ENCODE measurements around the gene CXCL10. TPM values are rescaled to one million over a fixed set of nuclear protein-coding genes. Genes with fewer than 3 reads are reported as not detected.

The CXCL10 gene
- total and polyA plus RNA-seq, 2 of the 4 experiments (the other 2 are of a cell fraction): 0.15 to 0.18 TPM

- intact Hi-C loops (cut with micrococcal nuclease) (loop anchor here (10.0 kb wide), 1 partner anchor 147 kb away; no protein-coding TSS in a partner anchor), dilution Hi-C loops (cut with HindIII; ENCODE audit: low sequenced_read_pairs, unreplicated experiment) (no loop called here), in situ Hi-C loops (cut with MboI; ENCODE audit: low sequenced_read_pairs) (no loop called here)
- Histone ChIP-seq H4K8ac (ENCODE audit: low read depth in 2 of 2, low read length in 2 of 2) (no peak overlapping the region), H3K23ac (ENCODE audit: low read depth, low read length) (no peak overlapping the region), H4K20me1 (ENCODE audit: insufficient read depth, low read length) (no peaks in the 10 kb centered on the region), H2AK5ac (ENCODE audit: low read depth, low read length) (no peak overlapping the region), H3K9me1 (ENCODE audit: insufficient read depth, low read length) (no peaks in the 10 kb centered on the region), H3K9me3 (ENCODE audit: control insufficient read depth, insufficient read depth, low read length) (no peaks in the 10 kb centered on the region), H3K14ac (replicated peaks; ENCODE audit: low read depth, low read length) (no peak overlapping the region), H2BK15ac (ENCODE audit: low read depth, low read length) (no peak overlapping the region), H2BK5ac (ENCODE audit: low read depth, low read length, poor library complexity, severe bottlenecking) (no peak overlapping the region), H3K56ac (ENCODE audit: extremely low read depth, insufficient read depth, low read length) (no peak overlapping the region), H3K4me2 (ENCODE audit: low read depth, low read length) (no peak overlapping the region), H4K91ac (ENCODE audit: insufficient read depth, low read depth, low read length) (no peak overlapping the region), H3K4ac (ENCODE audit: low read depth, low read length) (no peak overlapping the region), H2BK120ac (ENCODE audit: low read depth, low read length) (no peak overlapping the region), H3K9ac (ENCODE audit: low read depth, low read length) (no peak overlapping the region), H3K27ac (ENCODE audit: insufficient read depth, low read length) (no peak overlapping the region), H3K4me1 (ENCODE audit: control insufficient read depth, insufficient read depth, low read length) (no peaks in the 10 kb centered on the region; the same call in 1 of the 2 replicates), H2AFZ (replicated peaks; ENCODE audit: low read length, poor library complexity) (no peak overlapping the region), H2AK9ac (replicated peaks; ENCODE audit: low read depth, low read length, poor library complexity) (no peak overlapping the region), H3K79me1 (ENCODE audit: low read depth in 1 of 2, low read length in 2 of 2) (no peaks in the 10 kb centered on the region), H3K27me3 (ENCODE audit: control insufficient read depth, insufficient read depth, low read length) (no peaks in the 10 kb centered on the region; the same call in 1 of the 2 replicates), H4K5ac (ENCODE audit: low read depth, low read length) (no peak overlapping the region), H3K36me3 (ENCODE audit: control insufficient read depth, insufficient read depth, low read length) (no peaks in the 10 kb centered on the region), H2BK20ac (ENCODE audit: low read depth, low read length) (no peak overlapping the region), H3K4me3 (ENCODE audit: insufficient read depth, low read depth, low read length) (no peak overlapping the region), H3K18ac (ENCODE audit: low read depth, low read length) (no peak overlapping the region)
- CTCF ChIA-PET: interaction anchor here (1.0 to 1.4 kb wide), 3 partner anchors 8 to 69 kb away, joined by 4 to 6 read pairs (median 4); no protein-coding TSS in a partner anchor
- no CpG with 5 or more reads among the region's 1 CpG for WGBS, 2 experiments (ENCODE audit: extremely low coverage in 2 of 2, insufficient read length in 1 of 2)
- TF ChIP-seq MAZ (IDR thresholded peaks at IDR 0.05; ENCODE audit: borderline replicate concordance, low read depth, low read length): no peak
- no peak for TF ChIP-seq CEBPB (IDR thresholded peaks at IDR 0.05; ENCODE audit: low read depth, low read length)
- TF ChIP-seq CTCF (conservative IDR thresholded peaks at IDR 0.05; ENCODE audit: low read depth, low read length): no peak
- TF ChIP-seq CHD1 (IDR thresholded peaks at IDR 0.05; ENCODE audit: low read depth, low read length): no peak
- TF ChIP-seq RFX5 (IDR thresholded peaks at IDR 0.05; ENCODE audit: low read depth, low read length): no peak
- TF ChIP-seq USF2 (IDR thresholded peaks at IDR 0.05; ENCODE audit: low read depth, low read length): no peak
- no peak for TF ChIP-seq POLR2A (IDR thresholded peaks at IDR 0.05; ENCODE audit: low read depth, low read length)
- no peak for TF ChIP-seq MXI1 (IDR thresholded peaks at IDR 0.05; ENCODE audit: borderline replicate concordance, low read depth, low read length)
- no peak for TF ChIP-seq RCOR1 (IDR thresholded peaks at IDR 0.05; ENCODE audit: insufficient replicate concordance, low read length)
- no peak for TF ChIP-seq ELK1 (IDR thresholded peaks at IDR 0.05; ENCODE audit: borderline replicate concordance, low read depth, low read length)
- no peak for TF ChIP-seq FOS (IDR thresholded peaks at IDR 0.05; ENCODE audit: low read depth, low read length)
- no peak for TF ChIP-seq BHLHE40 (IDR thresholded peaks at IDR 0.05; ENCODE audit: low read depth, low read length)
- TF ChIP-seq NFE2L2 (IDR thresholded peaks at IDR 0.05; ENCODE audit: low read depth, low read length): no peak
- no peak for TF ChIP-seq RAD21 (IDR thresholded peaks at IDR 0.05; ENCODE audit: low read length)
- TF ChIP-seq MAFK (IDR thresholded peaks at IDR 0.05; ENCODE audit: low read depth, low read length): no peak
- TF ChIP-seq SMC3 (IDR thresholded peaks at IDR 0.05; ENCODE audit: low read depth, low read length): no peak
- POLR2A ChIA-PET (ENCODE audit: unreplicated experiment): no interaction called here
- BruUV-seq (replicated peaks): no TSS peak
- ATAC-seq (ENCODE audit: low read depth) (no peak), DNase-seq (no peak)
These were observed 38.7 kb upstream of the CXCL10 start for GRCh38 chr4:76061982-76062381.
